NCI-H187 treated with DMSO at 0.1 percent for 48 hours (cell line): ENCODE results near the gene MTCH1.

ENCODE experiments used
- DNase-seq: peaks from one replicate; lab custom pipeline; 2025; lab: John Stamatoyannopoulos, UW

Gene MTCH1

GRCh38 chr6:36985808-36986703 lies at the start of gene MTCH1:
MTCH1 (minus strand) TSS chr6:36986196; CDS start chr6:36986173, 23 bp downstream.
- DNase-seq = peak; percentile 20

GRCh38 chr6:37033819-37034795 lies 48.1 kb upstream of the MTCH1 start:
- no peak for DNase-seq

- no peak for DNase-seq
Measured at GRCh38 chr6:37033255-37033654, 47.3 kb upstream of the MTCH1 start.

- DNase-seq = no peak
Measured at GRCh38 chr6:37032239-37032638, 46.2 kb upstream of the MTCH1 start.

- no peak for DNase-seq
Measured at GRCh38 chr6:37030599-37030998, 44.6 kb upstream of the MTCH1 start.

GRCh38 chr6:37029249-37029971 lies 43.4 kb upstream of the MTCH1 start:
- no peak for DNase-seq

GRCh38 chr6:37027811-37028469 lies 41.9 kb upstream of the MTCH1 start:
- no peak for DNase-seq

GRCh38 chr6:37027036-37027720 lies 41.2 kb upstream of the MTCH1 start:
- no peak for DNase-seq

GRCh38 chr6:37025621-37026466 lies 39.8 kb upstream of the MTCH1 start:
- no peak for DNase-seq

- DNase-seq = no peak
Measured at GRCh38 chr6:37024656-37025337, 38.8 kb upstream of the MTCH1 start.

- no peak for DNase-seq
Measured at GRCh38 chr6:37022135-37022863, 36.3 kb upstream of the MTCH1 start.

- no peak for DNase-seq
Measured at GRCh38 chr6:37021356-37022129, 35.5 kb upstream of the MTCH1 start.

GRCh38 chr6:37020812-37021211 lies 34.8 kb upstream of the MTCH1 start:
- DNase-seq = no peak

- no peak for DNase-seq
Measured at GRCh38 chr6:37020381-37020780, 34.4 kb upstream of the MTCH1 start.

GRCh38 chr6:37019065-37019450 lies 33.1 kb upstream of the MTCH1 start:
- DNase-seq = peak; percentile 22

GRCh38 chr6:37018198-37019064 lies 32.4 kb upstream of the MTCH1 start:
- DNase-seq = peak; percentile 78
